Measurements from ENCODE around the gene UTS2B. TPM values are rescaled to one million over a fixed set of nuclear protein-coding genes. Genes with fewer than 3 reads are reported as not detected.

The UTS2B gene
- total and polyA plus RNA-seq, 2 of the 4 experiments (the other 2 are of a cell fraction) = 0.72 to 0.79 TPM

- Histone ChIP-seq H3K18ac (ENCODE audit: low read depth, low read length) (peak overlapping the region; percentile 50; the same call in 1 of the 2 replicates), H4K8ac (ENCODE audit: low read depth in 2 of 2, low read length in 2 of 2) (peak overlapping the region in 1 of 2 experiments; percentile 34; a peak in 1 of 4 replicates), H2AK5ac (ENCODE audit: low read depth, low read length) (peak overlapping the region; percentile 63; the same call in 1 of the 2 replicates), H3K23ac (ENCODE audit: low read depth, low read length) (peak overlapping the region; percentile 74; the same call in 1 of the 2 replicates), H2BK20ac (ENCODE audit: low read depth, low read length) (no peak overlapping the region), H3K4me1 (ENCODE audit: control insufficient read depth, insufficient read depth, low read length) (peaks cover 25% of the 10 kb centered on the region), H3K9ac (ENCODE audit: low read depth, low read length) (peak overlapping the region; percentile 33; the same call in 1 of the 2 replicates), H4K91ac (ENCODE audit: insufficient read depth, low read depth, low read length) (no peak overlapping the region; the same call in 1 of the 2 replicates), H3K9me1 (ENCODE audit: insufficient read depth, low read length) (peaks cover 21% of the 10 kb centered on the region), H3K4me3 (ENCODE audit: insufficient read depth, low read depth, low read length) (no peak overlapping the region), H2AK9ac (replicated peaks; ENCODE audit: low read depth, low read length, poor library complexity) (no peak overlapping the region), H3K27ac (ENCODE audit: insufficient read depth, low read length) (peak overlapping the region; percentile 35; the same call in 1 of the 2 replicates), H3K14ac (replicated peaks; ENCODE audit: low read depth, low read length) (peak overlapping the region; percentile 30), H4K20me1 (ENCODE audit: insufficient read depth, low read length) (peaks cover 32% of the 10 kb centered on the region; the same call in 1 of the 2 replicates), H2BK5ac (ENCODE audit: low read depth, low read length, poor library complexity, severe bottlenecking) (peak overlapping the region; percentile 44), H3K79me1 (ENCODE audit: low read depth in 1 of 2, low read length in 2 of 2) (peaks cover 21 to 52% of the 10 kb centered on the region in 2 experiments), H3K4me2 (ENCODE audit: low read depth, low read length) (peak overlapping the region; percentile 59), H3K56ac (ENCODE audit: extremely low read depth, insufficient read depth, low read length) (peak overlapping the region; percentile 17; the same call in 1 of the 2 replicates), H3K36me3 (ENCODE audit: control insufficient read depth, insufficient read depth, low read length) (peaks cover 3% of the 10 kb centered on the region), H2AFZ (replicated peaks; ENCODE audit: low read length, poor library complexity) (no peak overlapping the region), H3K4ac (ENCODE audit: low read depth, low read length) (peak overlapping the region; percentile 63), H2BK120ac (ENCODE audit: low read depth, low read length) (peak overlapping the region; percentile 57; the same call in 1 of the 2 replicates), H2BK15ac (ENCODE audit: low read depth, low read length) (no peak overlapping the region), H3K9me3 (ENCODE audit: control insufficient read depth, insufficient read depth, low read length) (no peaks in the 10 kb centered on the region), H3K27me3 (ENCODE audit: control insufficient read depth, insufficient read depth, low read length) (no peaks in the 10 kb centered on the region), H4K5ac (ENCODE audit: low read depth, low read length) (peak overlapping the region; percentile 76; the same call in 1 of the 2 replicates)
- intact Hi-C loops (cut with micrococcal nuclease) (no loop called here), in situ Hi-C loops (cut with MboI; ENCODE audit: low sequenced_read_pairs) (no loop called here), dilution Hi-C loops (cut with HindIII; ENCODE audit: low sequenced_read_pairs, unreplicated experiment) (no loop called here)
- ChIA-PET CTCF (no interaction called here), POLR2A (ENCODE audit: unreplicated experiment) (interaction anchor here (0.8 kb wide), 1 partner anchor 24 kb away, joined by 3 read pairs; no protein-coding TSS in a partner anchor)
- DNase-seq (no peak), ATAC-seq (ENCODE audit: low read depth) (peak; percentile 15; the same call in 1 of the 2 replicates)
- BruUV-seq (replicated peaks) = no TSS peak
- 89% methylated on average over 4 of the region's 7 CpGs; no CpG with 5 or more reads in 1 of the 2 experiments for WGBS, 2 experiments (ENCODE audit: extremely low coverage in 2 of 2, insufficient read length in 1 of 2)
- TF ChIP-seq CTCF (conservative IDR thresholded peaks at IDR 0.05; ENCODE audit: low read depth, low read length) = no peak
- no peak for TF ChIP-seq MAZ (IDR thresholded peaks at IDR 0.05; ENCODE audit: borderline replicate concordance, low read depth, low read length)
- TF ChIP-seq RCOR1 (IDR thresholded peaks at IDR 0.05; ENCODE audit: insufficient replicate concordance, low read length) = no peak
- no peak for TF ChIP-seq RFX5 (IDR thresholded peaks at IDR 0.05; ENCODE audit: low read depth, low read length)
- TF ChIP-seq MAFK (IDR thresholded peaks at IDR 0.05; ENCODE audit: low read depth, low read length) = no peak
- no peak for TF ChIP-seq BHLHE40 (IDR thresholded peaks at IDR 0.05; ENCODE audit: low read depth, low read length)
- no peak for TF ChIP-seq POLR2A (IDR thresholded peaks at IDR 0.05; ENCODE audit: low read depth, low read length)
- no peak for TF ChIP-seq CEBPB (IDR thresholded peaks at IDR 0.05; ENCODE audit: low read depth, low read length)
- TF ChIP-seq FOS (IDR thresholded peaks at IDR 0.05; ENCODE audit: low read depth, low read length) = no peak
- TF ChIP-seq ELK1 (IDR thresholded peaks at IDR 0.05; ENCODE audit: borderline replicate concordance, low read depth, low read length) = no peak
- TF ChIP-seq NFE2L2 (IDR thresholded peaks at IDR 0.05; ENCODE audit: low read depth, low read length) = no peak
- TF ChIP-seq RAD21 (IDR thresholded peaks at IDR 0.05; ENCODE audit: low read length) = no peak
- no peak for TF ChIP-seq SMC3 (IDR thresholded peaks at IDR 0.05; ENCODE audit: low read depth, low read length)
- TF ChIP-seq MXI1 (IDR thresholded peaks at IDR 0.05; ENCODE audit: borderline replicate concordance, low read depth, low read length) = no peak
- no peak for TF ChIP-seq CHD1 (IDR thresholded peaks at IDR 0.05; ENCODE audit: low read depth, low read length)
Observed at GRCh38 chr3:191353022-191353777, 22.9 kb upstream of the UTS2B start.

Measured in IMR-90 (cell line).